CD14-positive monocyte (primary cell): Measurements from ENCODE around the gene RNF152. TPM values are rescaled to one million over a fixed set of nuclear protein-coding genes. Genes with fewer than 3 reads are reported as not detected.

Experiments used
- DNase-seq, 3 donors: peaks; one replicate each; pipeline ENCODE4 v3.0.0-alpha.2; 2011 to 2022
- H2AFZ ChIP-seq: 2 replicates; pipeline ENCODE4 v1.6.0; 2012; ENCODE audit warnings: mild to moderate bottlenecking, low read depth, low read length, inconsistent platforms; ENCODE audit not compliant: insufficient read depth, poor library complexity, severe bottlenecking
- H3K27ac ChIP-seq, 2 donors: 1 replicate in 1 of 2; 2 replicates in 1 of 2; pipeline ENCODE4 v1.5.1; 2012 to 2013; ENCODE audit warnings: low read length in 2 of 2, control low read depth in 1 of 2, inconsistent platforms in 1 of 2, low read depth in 1 of 2, mild to moderate bottlenecking in 1 of 2
- H3K27me3 ChIP-seq, 2 donors: one replicate each; pipeline versions ENCODE4 v1.6.0 to v1.6.1; 2011 to 2013; ENCODE audit warnings: low read length in 2 of 2; ENCODE audit not compliant: control insufficient read depth in 2 of 2, insufficient read depth in 2 of 2
- H3K36me3 ChIP-seq, 2 donors: replicated peaks in 1 of 2; 1 replicate in 1 of 2; 2 replicates in 1 of 2; pipeline versions ENCODE4 v1.5.1 to v1.6.1; 2012 to 2013; ENCODE audit warnings: low read length in 2 of 2, control low read depth in 1 of 2, inconsistent platforms in 1 of 2, mild to moderate bottlenecking in 1 of 2; ENCODE audit not compliant: insufficient read depth in 2 of 2, control insufficient read depth in 1 of 2
- H3K4me1 ChIP-seq, 2 donors: 1 replicate in 1 of 2; 2 replicates in 1 of 2; pipeline versions ENCODE4 v1.5.1 to v1.6.1; 2012 to 2013; ENCODE audit warnings: low read length in 2 of 2, control low read depth in 1 of 2, inconsistent platforms in 1 of 2, mild to moderate bottlenecking in 1 of 2, moderate library complexity in 1 of 2; ENCODE audit not compliant: insufficient read depth in 2 of 2, control insufficient read depth in 1 of 2
- H3K4me2 ChIP-seq: replicated peaks from 2 replicates; pipeline ENCODE3; 2012; ENCODE audit warnings: low read length, moderate library complexity, mild to moderate bottlenecking; ENCODE audit not compliant: poor library complexity, severe bottlenecking; ENCODE audit errors: extremely low read depth
- H3K4me3 ChIP-seq, 3 experiments: fragments of 200-600 bp in 1 of 3; sonication (generic) in 1 of 3; replicated peaks in 1 of 3; 1 replicate in 2 of 3; 2 replicates in 1 of 3; pipeline ENCODE4 v1.5.1; 2011 to 2013; ENCODE audit warnings: low read length in 3 of 3, mild to moderate bottlenecking in 3 of 3, control low read depth in 2 of 3, low read depth in 2 of 3, inconsistent platforms in 1 of 3, moderate library complexity in 1 of 3
- H3K79me2 ChIP-seq: 2 replicates; pipeline ENCODE4 v1.6.0; 2012; ENCODE audit warnings: mild to moderate bottlenecking, control low read depth, inconsistent platforms, low read length, moderate library complexity; ENCODE audit not compliant: insufficient read depth
- H3K9ac ChIP-seq: 2 replicates; pipeline ENCODE4 v1.6.0; 2017; ENCODE audit warnings: low read length, mild to moderate bottlenecking; ENCODE audit not compliant: insufficient read depth, poor library complexity, severe bottlenecking
- H3K9me3 ChIP-seq, 2 donors: replicated peaks in 1 of 2; 1 replicate in 1 of 2; 2 replicates in 1 of 2; pipeline versions ENCODE4 v1.5.1 to v1.6.1; 2012 to 2013; ENCODE audit warnings: low read length in 2 of 2, control low read depth in 1 of 2; ENCODE audit not compliant: control insufficient read depth in 1 of 2, insufficient read depth in 1 of 2
- H4K20me1 ChIP-seq: 2 replicates; pipeline ENCODE4 v1.6.0; 2012; ENCODE audit warnings: mild to moderate bottlenecking, low read length, control low read depth, moderate library complexity; ENCODE audit not compliant: insufficient read depth
- H3K27ac Mint-ChIP-seq, 7 donors: one replicate each; pipeline ENCODE4 v1.8.0; 2020; ENCODE audit warnings: mild to moderate bottlenecking in 7 of 7, mixed read lengths in 7 of 7, moderate library complexity in 6 of 7, inconsistent platforms in 2 of 7
- H3K27me3 Mint-ChIP-seq, 3 donors: one replicate each; pipeline ENCODE4 v1.8.0; 2021 to 2022; ENCODE audit warnings: low read depth in 3 of 3, mild to moderate bottlenecking in 3 of 3, mixed read lengths in 3 of 3, moderate library complexity in 3 of 3, inconsistent platforms in 1 of 3
- H3K36me3 Mint-ChIP-seq, 2 donors: one replicate each; pipeline ENCODE4 v1.8.0; 2020; ENCODE audit warnings: mixed read lengths in 2 of 2, inconsistent platforms in 1 of 2, mild to moderate bottlenecking in 1 of 2
- H3K4me1 Mint-ChIP-seq: one replicate; pipeline ENCODE4 v1.8.0; 2020; ENCODE audit warnings: mild to moderate bottlenecking, mixed read lengths
- H3K4me3 Mint-ChIP-seq, 2 donors: one replicate each; pipeline ENCODE4 v1.8.0; 2020; ENCODE audit warnings: mild to moderate bottlenecking in 2 of 2, mixed read lengths in 2 of 2, moderate library complexity in 1 of 2
- H3K9me3 Mint-ChIP-seq, 7 donors: one replicate each; pipeline ENCODE4 v1.8.0; 2020 to 2022; ENCODE audit warnings: mixed read lengths in 7 of 7, mild to moderate bottlenecking in 6 of 7, moderate library complexity in 6 of 7, inconsistent platforms in 2 of 7
- WGBS: methylation state at CpG from one replicate; pipeline ENCODE4 v1.1.5; 2013; ENCODE audit warnings: missing lambda C conversion rate; ENCODE audit not compliant: insufficient coverage; 5-methylcytosine and 5-hydroxymethylcytosine counted together
- intact Hi-C, 2 donors: fragments of 100-400 bp; cut with micrococcal nuclease; formaldehyde crosslinking; loops; one replicate each; pipeline versions ENCODE4 v1.15.0 to v1.15.1; 2023
- polyA plus RNA-seq, 3 donors: library from polyadenylated mRNA; depleted of rRNA in 1 of 3; unstranded in 2 of 3; stranded (reverse) in 1 of 3; fragments of 300-500 nt in 2 of 3; fragments of >200 nt in 1 of 3; fragmentation: Illumina TruSeq in 2 of 3; gene quantifications; 1 replicate in 2 of 3; 2 replicates in 1 of 3; pipeline ENCODE4 v1.2.3, GENCODE V29; 2012 to 2021
- TF ChIP-seq, protein P1 (sequence below): fragments of 200-600 bp; IDR thresholded peaks from one replicate; pipeline ENCODE4 v1.8.0; 2022; ENCODE audit warnings: antibody characterized with exemption, mild to moderate bottlenecking

The RNF152 gene
- polyA plus RNA-seq, 3 donors: 0.03 to 0.54 (median 0.45) TPM

DNA sequence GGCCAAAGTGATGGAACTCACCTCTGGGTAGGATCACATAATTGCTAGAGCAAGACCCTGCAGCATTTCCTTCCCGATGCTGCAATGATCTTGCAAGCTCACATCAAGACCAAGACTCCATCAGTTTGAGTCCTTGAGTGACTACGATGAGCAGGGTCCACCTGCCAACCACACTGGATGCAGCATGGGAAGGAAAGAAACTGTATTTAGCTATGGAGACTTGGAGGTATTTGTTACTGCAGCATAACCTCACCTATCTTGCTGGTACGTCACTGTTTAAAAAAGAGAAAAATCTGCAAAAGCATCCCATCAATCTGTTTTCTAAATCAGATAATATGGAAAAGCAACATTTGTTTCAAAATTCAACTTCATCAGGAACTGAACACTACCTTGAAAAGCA, 2.5 kb downstream of the RNF152 start:
- no peak overlapping the region for H3K9ac ChIP-seq
- Mint-ChIP-seq H3K27me3 (peaks cover 56 to 84% (median 59%) of the 10 kb centered on the region in 3 donors), H3K9me3 (peaks cover 0 to 18% (median 6%) of the 10 kb centered on the region in 7 donors), H3K4me1 (peaks cover 14% of the 10 kb centered on the region), H3K4me3 (peak overlapping the region in 1 of 2 donors; percentile 47), H3K36me3 (peaks cover 5% of the 10 kb centered on the region in 2 donors), H3K27ac (no peak overlapping the region)
- H3K27me3 ChIP-seq: peaks cover 50 to 55% of the 10 kb centered on the region in 2 donors
- H3K27ac ChIP-seq: no peak overlapping the region
- no peak overlapping the region for H2AFZ ChIP-seq
- no peaks in the 10 kb centered on the region for H3K36me3 ChIP-seq
- TF ChIP-seq, protein P1, sequence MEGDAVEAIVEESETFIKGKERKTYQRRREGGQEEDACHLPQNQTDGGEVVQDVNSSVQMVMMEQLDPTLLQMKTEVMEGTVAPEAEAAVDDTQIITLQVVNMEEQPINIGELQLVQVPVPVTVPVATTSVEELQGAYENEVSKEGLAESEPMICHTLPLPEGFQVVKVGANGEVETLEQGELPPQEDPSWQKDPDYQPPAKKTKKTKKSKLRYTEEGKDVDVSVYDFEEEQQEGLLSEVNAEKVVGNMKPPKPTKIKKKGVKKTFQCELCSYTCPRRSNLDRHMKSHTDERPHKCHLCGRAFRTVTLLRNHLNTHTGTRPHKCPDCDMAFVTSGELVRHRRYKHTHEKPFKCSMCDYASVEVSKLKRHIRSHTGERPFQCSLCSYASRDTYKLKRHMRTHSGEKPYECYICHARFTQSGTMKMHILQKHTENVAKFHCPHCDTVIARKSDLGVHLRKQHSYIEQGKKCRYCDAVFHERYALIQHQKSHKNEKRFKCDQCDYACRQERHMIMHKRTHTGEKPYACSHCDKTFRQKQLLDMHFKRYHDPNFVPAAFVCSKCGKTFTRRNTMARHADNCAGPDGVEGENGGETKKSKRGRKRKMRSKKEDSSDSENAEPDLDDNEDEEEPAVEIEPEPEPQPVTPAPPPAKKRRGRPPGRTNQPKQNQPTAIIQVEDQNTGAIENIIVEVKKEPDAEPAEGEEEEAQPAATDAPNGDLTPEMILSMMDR: no peak
- DNase-seq: no peak
- peaks cover 16 to 20% of the 10 kb centered on the region in 2 donors for H3K4me1 ChIP-seq
- no peak overlapping the region for H3K4me2 ChIP-seq
- WGBS: no CpG with 5 or more reads among the region's 3 CpGs
- H3K9me3 ChIP-seq: peaks cover 0 to 12% of the 10 kb centered on the region in 2 donors
- intact Hi-C loops: loop anchor here in 1 of 2 donors (10.0 kb wide), 1 partner anchor 256 kb away; no protein-coding TSS in a partner anchor
- no peaks in the 10 kb centered on the region for H4K20me1 ChIP-seq
- no peaks in the 10 kb centered on the region for H3K79me2 ChIP-seq
- H3K4me3 ChIP-seq: no peak overlapping the region

DNA sequence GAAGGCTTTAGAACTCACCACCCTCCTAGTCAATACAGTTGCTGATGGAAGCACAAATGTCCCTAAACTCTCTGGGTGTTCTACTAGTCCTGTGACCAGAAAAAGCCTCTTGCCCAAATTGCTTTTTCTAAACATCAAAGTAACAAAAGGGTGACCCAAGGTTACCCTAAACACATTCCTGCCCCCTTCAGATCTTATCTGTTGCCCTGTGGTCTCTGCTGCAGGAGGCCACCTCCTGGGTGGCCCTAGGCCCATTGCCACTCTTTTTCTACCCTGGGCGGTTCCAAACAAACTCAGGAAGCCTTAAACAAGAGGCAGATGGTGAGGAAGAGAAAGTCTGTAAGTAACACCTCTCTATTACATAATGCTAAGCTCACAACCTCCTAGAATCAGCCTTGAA, 3.3 kb downstream of the RNF152 start:
- intact Hi-C loops: no loop called here
- H3K36me3 ChIP-seq: no peaks in the 10 kb centered on the region
- H3K4me3 Mint-ChIP-seq: peak overlapping the region in 1 of 2 donors; percentile 40
- no peak overlapping the region for H3K9ac ChIP-seq
- no CpG with 5 or more reads among the region's 1 CpG for WGBS
- H3K4me1 ChIP-seq: peaks cover 11 to 15% of the 10 kb centered on the region in 2 donors
- peaks cover 48 to 78% (median 55%) of the 10 kb centered on the region in 3 donors for H3K27me3 Mint-ChIP-seq
- H3K9me3 ChIP-seq: peaks cover 0 to 9% of the 10 kb centered on the region in 2 donors
- H3K27ac Mint-ChIP-seq: peak overlapping the region in 1 of 7 donors; percentile 61
- H3K36me3 Mint-ChIP-seq: peaks cover 3 to 5% of the 10 kb centered on the region in 2 donors
- H3K4me2 ChIP-seq: no peak overlapping the region
- TF ChIP-seq, protein P1: no peak
- no peak overlapping the region for H3K27ac ChIP-seq
- peaks cover 43 to 47% of the 10 kb centered on the region in 2 donors for H3K27me3 ChIP-seq
- no peak overlapping the region for H2AFZ ChIP-seq
- H3K79me2 ChIP-seq: no peaks in the 10 kb centered on the region
- peaks cover 0 to 15% (median 6%) of the 10 kb centered on the region in 7 donors for H3K9me3 Mint-ChIP-seq
- DNase-seq: no peak
- H3K4me1 Mint-ChIP-seq: peaks cover 9% of the 10 kb centered on the region
- no peaks in the 10 kb centered on the region for H4K20me1 ChIP-seq
- H3K4me3 ChIP-seq: no peak overlapping the region
